IMR-90 (cell line): Measurements from ENCODE around the gene DMXL1. TPM values are rescaled to one million over a fixed set of nuclear protein-coding genes. Genes with fewer than 3 reads are reported as not detected.
A peak's percentile ranks its signal among the peaks of the same experiment; 100 is the strongest.

Experiments used
- ATAC-seq: fragments of 200-7000 bp; cut with Tn5 transposase; 2 replicates; pipeline ENCODE4 v1.9.1; 2020; ENCODE audit warnings: low read depth, mild to moderate bottlenecking, moderate library complexity
- BruUV-seq: library from RNA; stranded (reverse); fragments of 400-500 nt; replicated peaks from 2 replicates; lab custom pipeline; 2021; lab: Mats Ljungman, UMichigan
- CTCF ChIA-PET: fragments of 300-600 bp; formaldehyde crosslinking; extraction: SDS; loops from one replicate; lab custom pipeline; 2021; ENCODE audit warnings: antibody characterized with exemption; lab: Yijun Ruan, JAX
- POLR2A ChIA-PET: fragments of 300-600 bp; sonication (Branson Sonifier 250); formaldehyde crosslinking; loops from one replicate; lab custom pipeline; 2022; ENCODE audit warnings: antibody characterized with exemption; ENCODE audit not compliant: unreplicated experiment; lab: Charles Lee
- DNase-seq: peaks from one replicate; pipeline ENCODE4 v3.0.0; 2013
- H2AFZ ChIP-seq: replicated peaks from 2 replicates; pipeline ENCODE3; 2013; ENCODE audit warnings: low read length, mild to moderate bottlenecking; ENCODE audit not compliant: poor library complexity
- H2AK5ac ChIP-seq: 2 replicates; pipeline ENCODE4 v1.6.1; 2013; ENCODE audit warnings: low read depth, low read length, inconsistent platforms
- H2AK9ac ChIP-seq: replicated peaks from 2 replicates; pipeline ENCODE3; 2013; ENCODE audit warnings: mild to moderate bottlenecking, low read depth, low read length, moderate library complexity; ENCODE audit not compliant: poor library complexity
- H2BK120ac ChIP-seq: 2 replicates; pipeline ENCODE4 v1.6.1; 2013; ENCODE audit warnings: low read depth, low read length, inconsistent platforms
- H2BK15ac ChIP-seq: 3 replicates; pipeline ENCODE4 v1.6.1; 2013; ENCODE audit warnings: low read depth, low read length, inconsistent platforms
- H2BK20ac ChIP-seq: 2 replicates; pipeline ENCODE4 v1.6.1; 2013; ENCODE audit warnings: low read depth, mild to moderate bottlenecking, inconsistent platforms, low read length, moderate library complexity
- H2BK5ac ChIP-seq: 2 replicates; pipeline ENCODE4 v1.6.1; 2013; ENCODE audit warnings: mild to moderate bottlenecking, low read depth, low read length, inconsistent platforms; ENCODE audit not compliant: poor library complexity, severe bottlenecking
- H3K14ac ChIP-seq: replicated peaks from 2 replicates; pipeline ENCODE4 v1.6.1; 2013; ENCODE audit warnings: low read depth, low read length, inconsistent platforms
- H3K18ac ChIP-seq: 2 replicates; pipeline ENCODE4 v1.6.1; 2013; ENCODE audit warnings: low read depth, low read length, control low read depth
- H3K23ac ChIP-seq: 2 replicates; pipeline ENCODE4 v1.6.1; 2013; ENCODE audit warnings: low read depth, low read length, inconsistent platforms
- H3K27ac ChIP-seq: 2 replicates; pipeline ENCODE4 v1.5.1; 2013; ENCODE audit warnings: mild to moderate bottlenecking, control low read depth, low read length; ENCODE audit not compliant: insufficient read depth
- H3K27me3 ChIP-seq: 2 replicates; pipeline ENCODE4 v1.6.1; 2013; ENCODE audit warnings: low read length; ENCODE audit not compliant: control insufficient read depth, insufficient read depth
- H3K36me3 ChIP-seq: 2 replicates; pipeline ENCODE4 v1.6.1; 2013; ENCODE audit warnings: low read length, mixed read lengths; ENCODE audit not compliant: control insufficient read depth, insufficient read depth
- H3K4ac ChIP-seq: 2 replicates; pipeline ENCODE4 v1.6.1; 2013; ENCODE audit warnings: low read depth, low read length, inconsistent platforms
- H3K4me1 ChIP-seq: 2 replicates; pipeline ENCODE4 v1.6.1; 2013; ENCODE audit warnings: low read length, mixed read lengths; ENCODE audit not compliant: control insufficient read depth, insufficient read depth
- H3K4me2 ChIP-seq: 2 replicates; pipeline ENCODE4 v1.6.1; 2013; ENCODE audit warnings: low read depth, mild to moderate bottlenecking, control low read depth, low read length, moderate library complexity
- H3K4me3 ChIP-seq: 2 replicates; pipeline ENCODE4 v1.5.1; 2013; ENCODE audit warnings: low read depth, mild to moderate bottlenecking, control low read depth, low read length, moderate library complexity; ENCODE audit not compliant: insufficient read depth
- H3K56ac ChIP-seq: 2 replicates; pipeline ENCODE4 v1.6.1; 2013; ENCODE audit warnings: low read length, inconsistent platforms; ENCODE audit not compliant: insufficient read depth; ENCODE audit errors: extremely low read depth
- H3K79me1 ChIP-seq, 2 experiments: 2 replicates each; pipeline ENCODE4 v1.6.1; 2013; ENCODE audit warnings: low read length in 2 of 2, inconsistent platforms in 1 of 2, low read depth in 1 of 2
- H3K9ac ChIP-seq: 2 replicates; pipeline ENCODE4 v1.6.1; 2013; ENCODE audit warnings: low read depth, low read length, control low read depth
- H3K9me1 ChIP-seq: 2 replicates; pipeline ENCODE4 v1.6.1; 2013; ENCODE audit warnings: low read length, inconsistent platforms; ENCODE audit not compliant: insufficient read depth
- H3K9me3 ChIP-seq: 2 replicates; pipeline ENCODE4 v1.6.1; 2013; ENCODE audit warnings: low read length; ENCODE audit not compliant: control insufficient read depth, insufficient read depth
- H4K20me1 ChIP-seq: 2 replicates; pipeline ENCODE4 v1.6.1; 2013; ENCODE audit warnings: low read length, inconsistent platforms; ENCODE audit not compliant: insufficient read depth
- H4K5ac ChIP-seq: 2 replicates; pipeline ENCODE4 v1.6.1; 2013; ENCODE audit warnings: mild to moderate bottlenecking, low read depth, low read length, control low read depth
- H4K8ac ChIP-seq, 2 experiments: 2 replicates each; pipeline ENCODE4 v1.6.1; 2013; ENCODE audit warnings: low read depth in 2 of 2, low read length in 2 of 2, control low read depth in 1 of 2, inconsistent platforms in 1 of 2
- H4K91ac ChIP-seq: 2 replicates; pipeline ENCODE4 v1.6.1; 2013; ENCODE audit warnings: low read depth, low read length, inconsistent platforms; ENCODE audit not compliant: insufficient read depth
- BHLHE40 ChIP-seq: fragments of 150-350 bp; IDR thresholded peaks from 2 replicates; pipeline ENCODE4 v1.6.1; 2016; ENCODE audit warnings: mild to moderate bottlenecking, low read depth, low read length
- CTCF ChIP-seq: conservative IDR thresholded peaks from 2 replicates; pipeline ENCODE4 v1.5.1; 2012; ENCODE audit warnings: mild to moderate bottlenecking, low read depth, low read length, improper control_type of control experiment
- ELK1 ChIP-seq: fragments of 150-350 bp; IDR thresholded peaks from 2 replicates; pipeline ENCODE4 v1.6.1; 2016; ENCODE audit warnings: low read depth, mild to moderate bottlenecking, low read length, moderate library complexity, borderline replicate concordance
- MAFK ChIP-seq: IDR thresholded peaks from 2 replicates; pipeline ENCODE4 v1.6.1; 2012; ENCODE audit warnings: low read depth, low read length, improper control_type of control experiment
- MXI1 ChIP-seq: IDR thresholded peaks from 2 replicates; pipeline ENCODE4 v1.6.1; 2012; ENCODE audit warnings: low read depth, mild to moderate bottlenecking, low read length, moderate library complexity, borderline replicate concordance
- NFE2L2 ChIP-seq: fragments of 150-350 bp; IDR thresholded peaks from 2 replicates; pipeline ENCODE4 v1.6.1; 2016; ENCODE audit warnings: low read depth, mild to moderate bottlenecking, low read length
- POLR2A ChIP-seq: IDR thresholded peaks from 2 replicates; pipeline ENCODE4 v1.6.1; 2012; ENCODE audit warnings: mild to moderate bottlenecking, low read depth, low read length
- RCOR1 ChIP-seq: IDR thresholded peaks from 2 replicates; pipeline ENCODE4 v1.6.1; 2012; ENCODE audit warnings: mild to moderate bottlenecking, low read length, improper control_type of control experiment; ENCODE audit not compliant: insufficient replicate concordance
- WGBS, 2 experiments: methylation state at CpG; one replicate each; pipeline versions ENCODE4 v1.1.5 to v1.1.7; 2013; ENCODE audit warnings: missing lambda C conversion rate in 2 of 2; ENCODE audit not compliant: insufficient read length in 1 of 2; ENCODE audit errors: extremely low coverage in 2 of 2; 5-methylcytosine and 5-hydroxymethylcytosine counted together
- dilution Hi-C: fragments of 300-500 bp; cut with HindIII; formaldehyde crosslinking; loops from one replicate; pipeline ENCODE4 v1.14.3; 2018; ENCODE audit warnings: low sequenced_read_pairs; ENCODE audit not compliant: unreplicated experiment
- in situ Hi-C: fragments of 300-500 bp; cut with MboI; formaldehyde crosslinking; loops from 3 replicates; pipeline ENCODE4 v1.14.3; 2019; ENCODE audit warnings: low sequenced_read_pairs, inconsistent platforms, mixed read lengths
- intact Hi-C: fragments of 100-400 bp; cut with micrococcal nuclease; formaldehyde crosslinking; loops from 2 replicates; pipeline ENCODE4 v1.10.0; 2022
- polyA plus RNA-seq, 3 experiments: library from polyadenylated mRNA; depleted of rRNA; stranded (reverse); fragments of >200 nt; gene quantifications; 2 replicates each; pipeline ENCODE4 v1.2.3, GENCODE V29; 2012; ENCODE audit warnings: low replicate concordance in 1 of 3
- total RNA-seq: library from RNA; depleted of rRNA; stranded (reverse); fragments of >200 nt; gene quantifications from 2 replicates; pipeline ENCODE4 v1.2.3, GENCODE V29; 2012

DMXL1 gene
- total and polyA plus RNA-seq, 2 of the 4 experiments (the other 2 are of a cell fraction), result 8.1 to 21.5 TPM

- Histone ChIP-seq H3K4me1 (no peaks in the 10 kb centered on the region), H4K20me1 (no peaks in the 10 kb centered on the region), H3K4me3 (no peak overlapping the region), H3K9me3 (no peaks in the 10 kb centered on the region), H4K5ac (no peak overlapping the region), H3K18ac (no peak overlapping the region), H3K27me3 (no peaks in the 10 kb centered on the region), H2AK5ac (no peak overlapping the region), H2BK120ac (no peak overlapping the region), H4K91ac (no peak overlapping the region), H2BK15ac (no peak overlapping the region), H3K4ac (no peak overlapping the region), H2BK5ac (no peak overlapping the region), H2AK9ac (no peak overlapping the region), H3K23ac (no peak overlapping the region), H2BK20ac (no peak overlapping the region), H3K9me1 (no peaks in the 10 kb centered on the region), H3K9ac (no peak overlapping the region), H3K4me2 (no peak overlapping the region), H2AFZ (peak overlapping the region; percentile 53), H3K36me3 (no peaks in the 10 kb centered on the region), H3K14ac (no peak overlapping the region), H3K56ac (no peak overlapping the region), H3K79me1 (no peaks in the 10 kb centered on the region), H4K8ac (no peak overlapping the region), H3K27ac (no peak overlapping the region)
- CTCF ChIA-PET, result no interaction called here
- no CpG with 5 or more reads among the region's 3 CpGs for WGBS, 2 experiments
- DNase-seq, result no peak
- POLR2A ChIA-PET, result no interaction called here
- dilution Hi-C loops, result no loop called here
- intact Hi-C loops, result no loop called here
- ATAC-seq, result no peak
- TF ChIP-seq CTCF (no peak), POLR2A (no peak), ELK1 (no peak), RCOR1 (no peak), MAFK (no peak), NFE2L2 (no peak), MXI1 (no peak), BHLHE40 (no peak)
- no TSS peak for BruUV-seq
- in situ Hi-C loops, result no loop called here
Measured at GRCh38 chr5:119033135-119033534, 37.8 kb upstream of the DMXL1 start.
